ENCODE measurements around the gene SUPT4H1.

- TF ChIP-seq POLR2A (IDR thresholded peaks at IDR 0.05) (no peak), EP300 (IDR thresholded peaks at IDR 0.05) (no peak), CTCF (IDR thresholded peaks at IDR 0.05) (no peak)
These were observed 24.5 kb upstream of the SUPT4H1 start for GRCh38 chr17:58376472-58377000.
